Smooth muscle cell (in vitro differentiated cells): ENCODE data around the gene TAS1R3. TPM values are rescaled to one million over a fixed set of nuclear protein-coding genes. Genes with fewer than 3 reads are reported as not detected.

Experiments used
- DNase-seq: peaks from one replicate; lab custom pipeline; 2025; ENCODE audit not compliant: unreplicated experiment; lab: John Stamatoyannopoulos, UW
- H2AFZ ChIP-seq: fragments of 200-600 bp; sonication (generic); 2 replicates; pipeline ENCODE4 v1.6.0; 2016; ENCODE audit warnings: antibody characterized with exemption, low read depth, mild to moderate bottlenecking
- H3F3A ChIP-seq: fragments of 200-600 bp; sonication (generic); 2 replicates; pipeline ENCODE4 v1.6.0; 2017; ENCODE audit warnings: antibody characterized with exemption, low read depth
- H3K27ac ChIP-seq: fragments of 200-600 bp; sonication (generic); 2 replicates; pipeline ENCODE4 v1.5.1; 2016; ENCODE audit warnings: low read depth, mild to moderate bottlenecking
- H3K27me3 ChIP-seq: fragments of 200-600 bp; sonication (generic); 2 replicates; pipeline ENCODE4 v1.6.1; 2016; ENCODE audit warnings: low read depth, mild to moderate bottlenecking
- H3K36me3 ChIP-seq: fragments of 200-600 bp; sonication (generic); 2 replicates; pipeline ENCODE4 v1.5.1; 2016; ENCODE audit warnings: low read depth
- H3K4me1 ChIP-seq: fragments of 200-600 bp; sonication (generic); 2 replicates; pipeline ENCODE4 v1.5.1; 2016; ENCODE audit warnings: low read depth
- H3K4me2 ChIP-seq: fragments of 200-600 bp; sonication (generic); 2 replicates; pipeline ENCODE4 v1.6.0; 2016; ENCODE audit warnings: mild to moderate bottlenecking
- H3K4me3 ChIP-seq: fragments of 200-600 bp; sonication (generic); 2 replicates; pipeline ENCODE4 v1.5.1; 2016; ENCODE audit warnings: mild to moderate bottlenecking
- H3K79me2 ChIP-seq: fragments of 200-600 bp; sonication (generic); 2 replicates; pipeline ENCODE4 v1.6.0; 2016; ENCODE audit warnings: low read depth, mild to moderate bottlenecking
- H3K9ac ChIP-seq: fragments of 200-600 bp; sonication (generic); 2 replicates; pipeline ENCODE4 v1.6.0; 2016; ENCODE audit warnings: low read depth
- H3K9me3 ChIP-seq: fragments of 200-600 bp; sonication (generic); replicated peaks from 2 replicates; pipeline ENCODE4 v1.5.1; 2016; ENCODE audit warnings: low read depth
- H4K20me1 ChIP-seq: fragments of 200-600 bp; sonication (generic); 2 replicates; pipeline ENCODE4 v1.6.0; 2016; ENCODE audit warnings: low read depth
- WGBS: methylation state at CpG from one replicate; pipeline ENCODE4 v1.1.7; 2016; ENCODE audit warnings: low lambda C conversion rate; 5-methylcytosine and 5-hydroxymethylcytosine counted together
- polyA plus RNA-seq: library from polyadenylated mRNA; unstranded; fragments of >200 nt; fragmentation: Nextera tagmentation; extraction: Ambion mirVana; gene quantifications from 2 replicates; pipeline ENCODE4 v1.2.1, GENCODE V29; 2016
- total RNA-seq: library from RNA; depleted of rRNA; stranded (reverse); fragments of >200 nt; gene quantifications from 2 replicates; pipeline ENCODE4 v1.2.3, GENCODE V29; 2014
- TF ChIP-seq, protein P1 (sequence below): fragments of 200-600 bp; sonication (generic); IDR thresholded peaks from 2 replicates; pipeline ENCODE4 v1.5.1; 2017; ENCODE audit warnings: borderline replicate concordance, mild to moderate bottlenecking, antibody characterized with exemption; ENCODE audit not compliant: insufficient read depth, poor library complexity, severe bottlenecking

The TAS1R3 gene
- total and polyA plus RNA-seq, 2 experiments from 2014 or later: 0.18 to 0.39 TPM

GRCh38 chr1:1290238-1290731 is 40.8 kb upstream of the TAS1R3 start:
- peak; percentile 11 for DNase-seq
- no peak overlapping the region for H3K27ac ChIP-seq
- TF ChIP-seq, protein P1, sequence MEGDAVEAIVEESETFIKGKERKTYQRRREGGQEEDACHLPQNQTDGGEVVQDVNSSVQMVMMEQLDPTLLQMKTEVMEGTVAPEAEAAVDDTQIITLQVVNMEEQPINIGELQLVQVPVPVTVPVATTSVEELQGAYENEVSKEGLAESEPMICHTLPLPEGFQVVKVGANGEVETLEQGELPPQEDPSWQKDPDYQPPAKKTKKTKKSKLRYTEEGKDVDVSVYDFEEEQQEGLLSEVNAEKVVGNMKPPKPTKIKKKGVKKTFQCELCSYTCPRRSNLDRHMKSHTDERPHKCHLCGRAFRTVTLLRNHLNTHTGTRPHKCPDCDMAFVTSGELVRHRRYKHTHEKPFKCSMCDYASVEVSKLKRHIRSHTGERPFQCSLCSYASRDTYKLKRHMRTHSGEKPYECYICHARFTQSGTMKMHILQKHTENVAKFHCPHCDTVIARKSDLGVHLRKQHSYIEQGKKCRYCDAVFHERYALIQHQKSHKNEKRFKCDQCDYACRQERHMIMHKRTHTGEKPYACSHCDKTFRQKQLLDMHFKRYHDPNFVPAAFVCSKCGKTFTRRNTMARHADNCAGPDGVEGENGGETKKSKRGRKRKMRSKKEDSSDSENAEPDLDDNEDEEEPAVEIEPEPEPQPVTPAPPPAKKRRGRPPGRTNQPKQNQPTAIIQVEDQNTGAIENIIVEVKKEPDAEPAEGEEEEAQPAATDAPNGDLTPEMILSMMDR: peak; percentile 52
- H4K20me1 ChIP-seq: peaks cover 6% of the 10 kb centered on the region
- H3K9me3 ChIP-seq: no peaks in the 10 kb centered on the region
- no peak overlapping the region for H3K4me2 ChIP-seq
- H3K4me3 ChIP-seq: no peak overlapping the region
- no peaks in the 10 kb centered on the region for H3F3A ChIP-seq
- H3K4me1 ChIP-seq: no peaks in the 10 kb centered on the region
- H3K27me3 ChIP-seq: no peaks in the 10 kb centered on the region
- H3K36me3 ChIP-seq: no peaks in the 10 kb centered on the region
- 59% methylated on average over 15 of the region's 15 CpGs for WGBS
- H3K79me2 ChIP-seq: no peaks in the 10 kb centered on the region
- H3K9ac ChIP-seq: no peak overlapping the region
- H2AFZ ChIP-seq: no peak overlapping the region

- Histone ChIP-seq H3K27me3 (no peaks in the 10 kb centered on the region), H3K4me3 (no peak overlapping the region), H3K79me2 (no peaks in the 10 kb centered on the region), H3F3A (no peaks in the 10 kb centered on the region), H3K27ac (no peak overlapping the region), H3K9me3 (no peaks in the 10 kb centered on the region), H2AFZ (no peak overlapping the region), H3K9ac (no peak overlapping the region), H3K36me3 (no peaks in the 10 kb centered on the region), H4K20me1 (peaks cover 6% of the 10 kb centered on the region), H3K4me1 (no peaks in the 10 kb centered on the region), H3K4me2 (no peak overlapping the region)
- TF ChIP-seq, protein P1: no peak
- WGBS: 86% methylated on average over 25 of the region's 28 CpGs
- DNase-seq: no peak
Observed at GRCh38 chr1:1291023-1291528, 40.0 kb upstream of the TAS1R3 start.

DNA sequence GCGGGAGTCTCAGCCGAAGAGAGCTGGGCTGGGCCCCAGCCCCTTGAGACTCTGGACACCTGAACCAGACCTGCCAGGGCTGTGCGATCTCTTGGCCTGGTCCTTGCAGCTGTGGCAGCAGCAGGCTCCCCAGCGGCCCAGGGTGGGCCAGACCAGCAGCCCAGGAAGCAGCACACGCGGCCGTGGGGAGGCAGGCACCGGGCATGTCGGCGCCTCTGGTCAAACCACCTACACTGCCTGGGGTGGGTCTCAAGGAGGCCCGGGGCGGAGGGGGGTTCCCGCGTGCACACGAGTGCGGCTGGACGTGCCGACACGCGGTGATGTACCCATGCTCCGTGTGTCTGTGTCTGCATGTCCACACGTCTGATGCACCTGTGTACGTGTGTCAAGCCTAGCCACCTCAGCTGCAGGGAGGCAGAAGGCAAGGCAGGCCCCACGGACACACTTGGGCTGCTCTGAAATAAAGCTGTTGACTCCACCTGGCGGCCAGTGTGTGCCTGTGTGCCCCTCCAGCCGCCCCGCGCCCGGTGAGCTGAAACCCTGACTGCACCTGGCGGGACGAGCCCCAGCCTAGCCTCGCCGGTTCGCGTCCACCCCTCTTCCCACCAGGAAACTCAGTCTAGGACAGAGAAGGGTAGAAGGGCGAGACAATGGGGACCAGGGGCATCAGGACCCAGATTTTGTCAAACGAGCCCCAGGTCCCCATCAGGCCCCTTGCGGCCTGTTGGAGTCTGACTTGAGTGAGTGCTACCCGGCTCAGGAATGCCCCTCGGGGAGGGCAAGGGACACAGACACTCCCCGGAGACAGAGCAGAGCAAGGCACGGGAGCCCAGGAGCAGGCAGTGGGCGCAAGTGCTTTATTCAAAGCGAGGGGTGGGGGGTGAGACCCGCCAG is 39.3 kb upstream of the TAS1R3 start:
- Histone ChIP-seq H3K36me3 (no peaks in the 10 kb centered on the region), H3K9ac (no peak overlapping the region), H3K79me2 (no peaks in the 10 kb centered on the region), H2AFZ (no peak overlapping the region), H3K27ac (no peak overlapping the region), H3K9me3 (no peaks in the 10 kb centered on the region), H3F3A (no peaks in the 10 kb centered on the region), H3K4me2 (no peak overlapping the region), H3K27me3 (no peaks in the 10 kb centered on the region), H3K4me3 (no peak overlapping the region), H4K20me1 (peaks cover 6% of the 10 kb centered on the region), H3K4me1 (no peaks in the 10 kb centered on the region)
- 60% methylated on average over 44 of the region's 45 CpGs for WGBS
- TF ChIP-seq, protein P1: peak; percentile 51
- DNase-seq: no peak
